SK-N-SH treated with all-trans-retinoic acid at 6 μM for 48 hours (cell line): Measurements from ENCODE around the gene CHCHD6.

ENCODE experiments used
- ARNTL ChIP-seq: fragments of 450-650 bp; formaldehyde crosslinking; IDR thresholded peaks from 2 replicates; pipeline ENCODE4 v1.5.0; 2020; ENCODE audit warnings: low read depth, mild to moderate bottlenecking, moderate library complexity, borderline replicate concordance
- BACH2 ChIP-seq: fragments of 250-450 bp; sonication (Bioruptor Pico); IDR thresholded peaks from 2 replicates; pipeline ENCODE4 v1.9.0; 2021; ENCODE audit warnings: mild to moderate bottlenecking, borderline replicate concordance
- PPARA ChIP-seq: fragments of 250-450 bp; sonication (Bioruptor Pico); IDR thresholded peaks from 2 replicates; pipeline ENCODE4 v1.5.0; 2020; ENCODE audit warnings: mild to moderate bottlenecking, borderline replicate concordance
- SNAI2 ChIP-seq: fragments of 250-450 bp; sonication (Bioruptor Pico); IDR thresholded peaks from 2 replicates; pipeline ENCODE4 v1.5.0; 2020; ENCODE audit warnings: mild to moderate bottlenecking, moderate library complexity
- ZFP3 ChIP-seq: fragments of 250-450 bp; sonication (Bioruptor Pico); IDR thresholded peaks from 2 replicates; pipeline ENCODE4 v1.5.0; 2020; ENCODE audit warnings: mild to moderate bottlenecking, moderate library complexity
- ZFP30 ChIP-seq: fragments of 450-650 bp; formaldehyde crosslinking; IDR thresholded peaks from 2 replicates; pipeline ENCODE4 v1.5.0; 2022; ENCODE audit warnings: mild to moderate bottlenecking, moderate library complexity
- ZNF565 ChIP-seq: fragments of 450-650 bp; formaldehyde crosslinking; conservative IDR thresholded peaks from 2 replicates; pipeline ENCODE4 v1.5.0; 2020; ENCODE audit warnings: low read depth, mild to moderate bottlenecking, moderate library complexity
- TF ChIP-seq, protein P1 (sequence below): fragments of 250-450 bp; sonication (Bioruptor Pico); IDR thresholded peaks from 2 replicates; pipeline ENCODE4 v1.5.1; 2021; ENCODE audit warnings: mild to moderate bottlenecking, moderate library complexity
- TF ChIP-seq, protein P2 (sequence below): fragments of 250-450 bp; sonication (Bioruptor Pico); IDR thresholded peaks from 2 replicates; pipeline ENCODE4 v1.5.1; 2020; ENCODE audit warnings: low read depth, mild to moderate bottlenecking, moderate library complexity
- TF ChIP-seq, protein P3 (sequence below): fragments of 250-450 bp; sonication (Bioruptor Pico); IDR thresholded peaks from 2 replicates; pipeline ENCODE4 v1.8.0; 2021; ENCODE audit warnings: low read depth, mild to moderate bottlenecking, moderate library complexity, borderline replicate concordance
- TF ChIP-seq, protein P4 (sequence below): fragments of 250-450 bp; sonication (Bioruptor Pico); IDR thresholded peaks from 2 replicates; pipeline ENCODE4 v1.8.0; 2020; ENCODE audit warnings: mild to moderate bottlenecking, moderate library complexity, borderline replicate concordance

DNA sequence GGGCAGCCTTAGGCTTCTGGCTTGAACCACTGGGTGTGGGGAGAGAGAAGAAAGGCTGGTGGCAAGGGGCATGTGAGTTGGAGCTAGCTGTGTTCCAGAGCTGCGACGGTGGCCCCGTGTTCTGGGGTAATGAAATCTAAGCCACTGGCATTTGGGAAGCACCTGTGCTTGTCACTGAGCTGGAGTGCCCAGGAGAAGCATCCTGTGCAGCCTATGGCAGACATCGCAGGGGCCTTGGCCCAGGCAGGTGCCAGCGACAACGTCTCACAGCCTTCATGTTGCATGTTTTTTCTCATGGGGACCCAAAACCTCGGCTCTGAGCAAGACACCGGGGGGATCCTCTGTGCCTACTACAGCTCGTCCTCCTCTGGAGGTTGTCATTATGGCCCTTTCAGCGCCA, 187.8 kb downstream of the CHCHD6 start:
- no peak for TF ChIP-seq ZFP30 (CRISPR knock-in tag)
- TF ChIP-seq BACH2 = no peak
- TF ChIP-seq, protein P1, sequence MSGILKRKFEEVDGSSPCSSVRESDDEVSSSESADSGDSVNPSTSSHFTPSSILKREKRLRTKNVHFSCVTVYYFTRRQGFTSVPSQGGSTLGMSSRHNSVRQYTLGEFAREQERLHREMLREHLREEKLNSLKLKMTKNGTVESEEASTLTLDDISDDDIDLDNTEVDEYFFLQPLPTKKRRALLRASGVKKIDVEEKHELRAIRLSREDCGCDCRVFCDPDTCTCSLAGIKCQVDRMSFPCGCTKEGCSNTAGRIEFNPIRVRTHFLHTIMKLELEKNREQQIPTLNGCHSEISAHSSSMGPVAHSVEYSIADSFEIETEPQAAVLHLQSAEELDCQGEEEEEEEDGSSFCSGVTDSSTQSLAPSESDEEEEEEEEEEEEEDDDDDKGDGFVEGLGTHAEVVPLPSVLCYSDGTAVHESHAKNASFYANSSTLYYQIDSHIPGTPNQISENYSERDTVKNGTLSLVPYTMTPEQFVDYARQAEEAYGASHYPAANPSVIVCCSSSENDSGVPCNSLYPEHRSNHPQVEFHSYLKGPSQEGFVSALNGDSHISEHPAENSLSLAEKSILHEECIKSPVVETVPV (CRISPR knock-in tag) = no peak
- no peak for TF ChIP-seq ARNTL
- TF ChIP-seq, protein P2, sequence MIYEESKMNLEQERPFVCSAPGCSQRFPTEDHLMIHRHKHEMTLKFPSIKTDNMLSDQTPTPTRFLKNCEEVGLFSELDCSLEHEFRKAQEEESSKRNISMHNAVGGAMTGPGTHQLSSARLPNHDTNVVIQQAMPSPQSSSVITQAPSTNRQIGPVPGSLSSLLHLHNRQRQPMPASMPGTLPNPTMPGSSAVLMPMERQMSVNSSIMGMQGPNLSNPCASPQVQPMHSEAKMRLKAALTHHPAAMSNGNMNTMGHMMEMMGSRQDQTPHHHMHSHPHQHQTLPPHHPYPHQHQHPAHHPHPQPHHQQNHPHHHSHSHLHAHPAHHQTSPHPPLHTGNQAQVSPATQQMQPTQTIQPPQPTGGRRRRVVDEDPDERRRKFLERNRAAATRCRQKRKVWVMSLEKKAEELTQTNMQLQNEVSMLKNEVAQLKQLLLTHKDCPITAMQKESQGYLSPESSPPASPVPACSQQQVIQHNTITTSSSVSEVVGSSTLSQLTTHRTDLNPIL (CRISPR knock-in tag) = no peak
- no peak for TF ChIP-seq ZNF565 (CRISPR knock-in tag)
- TF ChIP-seq ZFP3 = no peak
- TF ChIP-seq, protein P3, sequence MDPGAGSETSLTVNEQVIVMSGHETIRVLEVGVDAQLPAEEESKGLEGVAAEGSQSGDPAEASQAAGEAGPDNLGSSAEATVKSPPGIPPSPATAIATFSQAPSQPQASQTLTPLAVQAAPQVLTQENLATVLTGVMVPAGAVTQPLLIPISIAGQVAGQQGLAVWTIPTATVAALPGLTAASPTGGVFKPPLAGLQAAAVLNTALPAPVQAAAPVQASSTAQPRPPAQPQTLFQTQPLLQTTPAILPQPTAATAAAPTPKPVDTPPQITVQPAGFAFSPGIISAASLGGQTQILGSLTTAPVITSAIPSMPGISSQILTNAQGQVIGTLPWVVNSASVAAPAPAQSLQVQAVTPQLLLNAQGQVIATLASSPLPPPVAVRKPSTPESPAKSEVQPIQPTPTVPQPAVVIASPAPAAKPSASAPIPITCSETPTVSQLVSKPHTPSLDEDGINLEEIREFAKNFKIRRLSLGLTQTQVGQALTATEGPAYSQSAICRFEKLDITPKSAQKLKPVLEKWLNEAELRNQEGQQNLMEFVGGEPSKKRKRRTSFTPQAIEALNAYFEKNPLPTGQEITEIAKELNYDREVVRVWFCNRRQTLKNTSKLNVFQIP (CRISPR knock-in tag) = no peak
- no peak for TF ChIP-seq SNAI2
- TF ChIP-seq PPARA = no peak
- TF ChIP-seq, protein P4, sequence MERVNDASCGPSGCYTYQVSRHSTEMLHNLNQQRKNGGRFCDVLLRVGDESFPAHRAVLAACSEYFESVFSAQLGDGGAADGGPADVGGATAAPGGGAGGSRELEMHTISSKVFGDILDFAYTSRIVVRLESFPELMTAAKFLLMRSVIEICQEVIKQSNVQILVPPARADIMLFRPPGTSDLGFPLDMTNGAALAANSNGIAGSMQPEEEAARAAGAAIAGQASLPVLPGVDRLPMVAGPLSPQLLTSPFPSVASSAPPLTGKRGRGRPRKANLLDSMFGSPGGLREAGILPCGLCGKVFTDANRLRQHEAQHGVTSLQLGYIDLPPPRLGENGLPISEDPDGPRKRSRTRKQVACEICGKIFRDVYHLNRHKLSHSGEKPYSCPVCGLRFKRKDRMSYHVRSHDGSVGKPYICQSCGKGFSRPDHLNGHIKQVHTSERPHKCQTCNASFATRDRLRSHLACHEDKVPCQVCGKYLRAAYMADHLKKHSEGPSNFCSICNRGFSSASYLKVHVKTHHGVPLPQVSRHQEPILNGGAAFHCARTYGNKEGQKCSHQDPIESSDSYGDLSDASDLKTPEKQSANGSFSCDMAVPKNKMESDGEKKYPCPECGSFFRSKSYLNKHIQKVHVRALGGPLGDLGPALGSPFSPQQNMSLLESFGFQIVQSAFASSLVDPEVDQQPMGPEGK (CRISPR knock-in tag) = no peak
